Neutrophil (primary cell): ENCODE results near the gene TRIM29.

ENCODE experiments used
- H3K27ac ChIP-seq: fragments of 200-600 bp; sonication (generic); 2 replicates; pipeline ENCODE4 v1.5.1; 2016; ENCODE audit warnings: mild to moderate bottlenecking, moderate library complexity
- H3K27me3 ChIP-seq: fragments of 200-600 bp; sonication (generic); 2 replicates; pipeline ENCODE4 v1.6.0; 2016; ENCODE audit warnings: mild to moderate bottlenecking
- H3K36me3 ChIP-seq: fragments of 200-600 bp; sonication (generic); 2 replicates; pipeline ENCODE4 v1.5.1; 2017
- H3K4me1 ChIP-seq, 2 experiments: fragments of 200-600 bp in 1 of 2; sonication (generic) in 1 of 2; 1 replicate in 1 of 2; 2 replicates in 1 of 2; pipeline versions ENCODE4 v1.5.1 to v1.6.1; 2013 to 2016; ENCODE audit warnings: low read depth in 1 of 2, low read length in 1 of 2, mild to moderate bottlenecking in 1 of 2, moderate library complexity in 1 of 2; ENCODE audit not compliant: control insufficient read depth in 1 of 2, insufficient read depth in 1 of 2
- H3K4me3 ChIP-seq, 2 experiments: fragments of 200-600 bp in 1 of 2; sonication (generic) in 1 of 2; 1 replicate in 1 of 2; 2 replicates in 1 of 2; pipeline ENCODE4 v1.5.1; 2013 to 2016; ENCODE audit warnings: low read depth in 1 of 2, low read length in 1 of 2, mild to moderate bottlenecking in 1 of 2, moderate library complexity in 1 of 2
- H3K9me3 ChIP-seq: fragments of 200-600 bp; sonication (generic); 2 replicates; pipeline ENCODE4 v1.5.1; 2016
- CTCF ChIP-seq: fragments of 200-600 bp; sonication (generic); IDR thresholded peaks from 2 replicates; pipeline ENCODE4 v1.5.1; 2016; ENCODE audit warnings: antibody characterized with exemption

Gene TRIM29

GRCh38 chr11:120132645-120133185 lies 5.2 kb downstream of the TRIM29 start:
- no peak overlapping the region for H3K27ac ChIP-seq
- no peak overlapping the region for H3K4me3 ChIP-seq
- no peaks in the 10 kb centered on the region for H3K36me3 ChIP-seq
- H3K27me3 ChIP-seq = no peaks in the 10 kb centered on the region
- no peaks in the 10 kb centered on the region for H3K4me1 ChIP-seq
- H3K9me3 ChIP-seq = no peaks in the 10 kb centered on the region
- no peak for TF ChIP-seq CTCF

- no peaks in the 10 kb centered on the region for H3K4me1 ChIP-seq
- no peaks in the 10 kb centered on the region for H3K9me3 ChIP-seq
- H3K27me3 ChIP-seq = no peaks in the 10 kb centered on the region
- no peak overlapping the region for H3K4me3 ChIP-seq
- H3K36me3 ChIP-seq = no peaks in the 10 kb centered on the region
- H3K27ac ChIP-seq = no peak overlapping the region
- TF ChIP-seq CTCF = no peak
Observed at GRCh38 chr11:120131941-120132644, 5.8 kb downstream of the TRIM29 start.

- Histone ChIP-seq H3K9me3 (no peaks in the 10 kb centered on the region), H3K4me3 (no peak overlapping the region), H3K27me3 (no peaks in the 10 kb centered on the region), H3K4me1 (no peaks in the 10 kb centered on the region), H3K27ac (no peak overlapping the region), H3K36me3 (no peaks in the 10 kb centered on the region)
- TF ChIP-seq CTCF = no peak
Observed at GRCh38 chr11:120130991-120131760, 6.7 kb downstream of the TRIM29 start.

GRCh38 chr11:120130176-120130980 lies 7.5 kb downstream of the TRIM29 start:
- no peaks in the 10 kb centered on the region for H3K4me1 ChIP-seq
- H3K27me3 ChIP-seq = no peaks in the 10 kb centered on the region
- no peaks in the 10 kb centered on the region for H3K9me3 ChIP-seq
- H3K4me3 ChIP-seq = no peak overlapping the region
- H3K27ac ChIP-seq = no peak overlapping the region
- no peak for TF ChIP-seq CTCF
- no peaks in the 10 kb centered on the region for H3K36me3 ChIP-seq

GRCh38 chr11:120129570-120129969 lies 8.3 kb downstream of the TRIM29 start:
- H3K27ac ChIP-seq = no peak overlapping the region
- H3K27me3 ChIP-seq = no peaks in the 10 kb centered on the region
- no peaks in the 10 kb centered on the region for H3K36me3 ChIP-seq
- no peak for TF ChIP-seq CTCF
- no peak overlapping the region for H3K4me3 ChIP-seq
- H3K9me3 ChIP-seq = no peaks in the 10 kb centered on the region
- no peaks in the 10 kb centered on the region for H3K4me1 ChIP-seq
